Right kidney (tissue), 1 donor: Measurements from ENCODE around the gene PHYKPL.
"Not testable (repeated sequence)": the region's sequence is repeated elsewhere in the genome, so short reads cannot be mapped to it uniquely, and the experiment has no call there.

ENCODE experiments used
- DNase-seq: peaks from one replicate; pipeline ENCODE4 v3.0.0-alpha.2; 2016

The PHYKPL gene

DNA sequence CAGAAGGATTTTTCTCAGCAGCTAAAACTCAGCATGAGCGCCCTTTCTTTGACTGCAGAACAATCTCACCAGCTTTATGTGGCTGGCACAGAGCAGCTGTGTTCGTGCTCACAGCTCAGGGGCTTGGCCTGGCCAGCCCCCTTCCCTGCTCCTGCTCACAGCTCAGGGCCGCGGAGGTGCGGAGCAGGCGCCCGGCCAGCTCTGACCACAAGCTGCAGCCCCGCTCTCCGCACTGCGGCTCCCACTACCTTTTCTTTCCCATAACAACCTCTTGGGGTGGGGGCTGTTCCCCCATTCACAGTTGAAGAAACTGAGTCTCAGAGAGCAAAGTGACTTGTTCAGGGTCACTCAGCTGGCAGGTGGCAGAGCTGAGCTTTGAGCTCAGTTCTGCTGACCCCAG lies 34.0 kb upstream of the PHYKPL start:
- DNase-seq, result no peak

DNA sequence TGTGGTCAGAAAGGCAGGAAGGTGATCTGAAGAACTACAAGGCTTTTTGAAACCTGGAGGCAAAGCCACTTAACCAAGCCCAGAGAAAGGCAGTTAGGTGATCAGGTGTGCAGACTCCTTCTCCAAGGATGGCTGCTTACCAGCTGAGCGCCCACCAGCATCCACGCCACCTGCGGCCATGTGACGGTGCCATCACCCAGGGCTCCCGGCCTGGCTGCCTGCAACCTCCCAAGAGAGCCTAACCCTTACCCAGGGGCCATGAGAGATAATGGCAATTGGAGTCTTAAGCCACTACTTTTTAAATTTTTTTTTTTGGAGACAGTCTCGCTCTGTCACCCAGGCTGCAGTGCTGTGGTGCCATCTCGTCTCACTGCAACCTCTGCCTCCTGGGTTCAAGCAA lies 33.1 kb upstream of the PHYKPL start:
- no peak for DNase-seq

DNA sequence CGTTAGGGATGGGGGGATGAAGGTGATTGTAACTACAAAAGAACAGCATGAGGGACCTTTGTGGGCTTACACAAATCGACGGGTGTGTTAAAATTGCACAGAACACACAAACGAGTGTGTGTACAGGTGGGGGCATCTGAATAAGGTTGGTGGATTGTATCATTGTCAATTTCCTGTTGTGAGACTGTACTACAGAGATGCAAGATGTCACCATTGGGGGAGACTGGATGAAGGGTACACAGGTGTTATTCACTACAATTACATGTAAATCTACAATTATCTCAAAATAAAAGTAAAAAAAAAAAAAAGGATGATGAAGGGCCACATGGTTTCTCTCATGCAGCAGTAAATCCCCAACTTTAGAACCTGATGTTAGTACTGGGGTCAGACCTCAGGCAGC lies 31.4 kb upstream of the PHYKPL start:
- no peak for DNase-seq

DNA sequence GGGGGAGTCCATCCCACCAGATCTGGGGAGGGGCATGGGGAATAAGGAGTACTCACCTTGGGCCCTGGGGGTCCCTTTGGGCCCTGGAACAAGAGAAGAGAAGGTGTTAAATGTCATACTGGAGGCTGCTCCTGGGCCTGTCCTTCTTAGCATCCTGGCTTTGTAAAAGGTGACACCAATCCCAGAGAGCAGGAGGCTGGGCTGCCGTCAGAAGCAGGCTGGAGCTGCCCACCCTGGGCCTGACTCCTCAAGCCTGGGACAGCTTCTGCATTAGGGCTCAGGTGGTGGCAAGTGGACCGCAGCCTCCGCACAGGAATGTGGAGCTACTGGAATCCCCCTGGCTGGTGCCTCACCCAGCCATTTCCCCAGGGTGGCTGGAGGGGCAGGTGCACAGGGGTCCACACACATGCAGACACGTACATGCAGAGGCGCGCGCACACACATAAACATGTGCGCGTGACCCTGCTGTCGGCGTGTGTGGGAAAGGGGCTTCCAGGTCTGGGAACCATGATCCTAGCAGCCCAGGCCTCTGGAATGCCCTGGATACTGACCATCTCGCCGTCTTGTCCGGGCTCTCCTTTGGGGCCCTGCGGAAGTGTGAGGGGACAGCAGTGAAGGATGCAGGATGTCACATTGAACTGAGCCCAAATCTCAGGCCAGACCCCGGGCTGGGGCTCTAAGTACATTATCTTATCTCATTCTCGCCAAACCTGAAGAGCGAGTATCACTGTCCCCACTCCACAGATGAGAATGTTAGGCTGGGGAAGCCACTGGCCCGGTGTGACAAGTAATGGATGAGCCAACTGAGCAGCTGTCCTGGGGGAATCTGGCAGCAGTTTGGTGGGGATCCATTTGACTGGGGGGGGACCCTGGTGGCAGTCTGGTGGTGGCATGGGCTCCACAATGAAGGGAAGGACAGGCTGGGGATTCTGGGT lies 29.3 kb upstream of the PHYKPL start:
- no peak for DNase-seq

DNA sequence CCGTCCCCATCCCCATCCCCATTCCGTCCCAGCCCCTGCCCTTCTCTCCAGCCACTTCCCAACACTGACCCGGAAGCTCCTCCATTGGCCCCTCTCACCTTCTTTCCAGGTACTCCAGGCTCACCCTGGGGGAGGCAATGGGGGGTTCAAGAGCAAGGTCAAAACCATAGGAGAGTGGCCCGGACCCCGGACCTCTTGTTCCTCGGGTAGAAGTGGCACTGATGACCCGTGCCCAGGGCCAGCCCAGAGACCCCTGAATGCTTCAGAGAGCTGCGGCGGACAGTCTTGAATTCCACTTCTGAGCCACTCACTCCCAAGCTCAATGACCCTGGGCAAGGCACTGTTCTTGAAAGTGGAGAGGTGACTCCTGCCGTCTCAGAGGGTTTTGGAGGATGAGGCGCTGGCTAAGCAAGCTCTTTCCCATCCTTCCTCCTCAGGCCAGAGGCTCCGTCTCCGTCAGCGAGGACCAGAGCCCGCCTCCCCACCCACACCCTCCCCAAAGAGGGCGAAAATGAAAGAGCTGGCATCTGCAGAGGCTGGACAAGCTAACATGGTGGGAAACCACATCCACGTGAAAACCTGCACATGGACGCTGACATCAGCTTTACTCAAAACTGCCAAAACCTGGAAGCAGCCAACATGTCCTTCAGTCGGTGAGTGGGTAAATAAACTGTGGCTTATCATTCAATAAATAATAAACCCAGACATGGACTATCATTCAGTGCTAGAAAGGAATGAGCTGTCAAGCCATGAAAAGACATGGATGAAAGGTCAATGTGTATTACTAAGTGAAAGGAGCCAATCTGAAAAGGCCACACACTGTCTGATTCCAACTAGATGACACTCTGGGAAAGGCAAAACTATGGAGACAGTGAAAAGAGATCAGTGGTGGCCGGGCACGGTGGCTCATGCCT lies 27.3 kb upstream of the PHYKPL start:
- DNase-seq, result no peak

- no peak for DNase-seq
These were observed 25.0 kb upstream of the PHYKPL start for GRCh38 chr5:178257650-178258049.

DNA sequence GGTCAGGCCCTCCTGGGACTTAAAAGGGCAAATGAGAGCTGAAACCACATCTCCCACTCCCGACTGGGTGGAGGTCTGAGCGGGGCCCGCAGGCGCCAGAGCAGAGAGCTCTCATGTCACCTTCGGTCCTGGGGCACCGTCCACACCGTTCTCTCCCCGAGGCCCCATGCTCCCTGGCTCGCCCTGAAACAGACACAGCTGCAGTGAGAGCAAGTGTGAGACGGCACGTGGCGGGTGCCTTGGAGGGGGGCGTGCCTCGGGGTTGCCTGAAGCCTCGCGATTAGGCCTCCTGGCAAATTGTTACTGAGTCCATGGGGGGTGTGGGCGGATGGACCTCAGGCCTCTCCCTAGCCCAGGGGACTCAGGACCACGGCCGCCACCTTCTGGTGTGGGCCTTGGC lies 24.1 kb upstream of the PHYKPL start:
- DNase-seq, result no peak

DNA sequence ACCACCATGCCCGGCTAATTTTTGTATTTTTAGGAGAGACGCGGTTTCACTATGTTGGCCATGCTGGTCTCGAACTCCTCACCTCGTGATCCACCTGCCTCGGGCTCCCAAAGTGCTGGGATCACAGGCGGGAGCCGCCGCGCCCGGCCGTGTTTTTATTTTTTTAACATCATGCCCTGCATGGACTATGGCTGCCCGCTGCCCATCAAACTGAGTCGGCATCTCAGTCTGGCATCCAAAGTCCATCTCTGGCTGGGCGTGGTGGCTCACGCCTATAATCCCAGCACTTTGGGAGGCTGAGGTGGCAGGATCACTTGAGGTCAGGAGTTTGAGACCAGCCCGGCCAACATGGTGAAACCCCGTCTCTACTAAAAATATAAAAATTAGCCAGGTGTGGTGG lies 21.0 kb upstream of the PHYKPL start:
- DNase-seq, result not testable (repeated sequence)

DNA sequence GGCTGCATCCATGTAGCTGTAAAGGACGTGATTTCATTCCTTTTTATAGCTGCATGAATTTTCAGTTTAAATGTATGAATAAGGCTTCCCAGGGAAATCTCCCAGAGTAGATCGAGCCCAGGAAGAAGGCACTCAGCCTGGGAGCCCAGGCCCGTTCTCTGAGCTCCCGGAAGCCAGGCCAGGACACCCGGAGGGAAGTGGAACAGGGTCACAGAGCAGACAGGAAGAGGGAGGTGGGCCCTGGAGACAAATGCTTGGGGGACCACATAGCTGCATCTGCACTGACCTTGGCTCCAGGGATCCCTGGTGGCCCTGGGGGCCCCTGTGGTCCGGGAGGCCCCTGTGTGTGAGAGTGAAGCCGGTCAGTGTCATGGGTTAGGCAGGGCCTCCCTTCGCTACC lies 19.7 kb upstream of the PHYKPL start:
- no peak for DNase-seq

GRCh38 chr5:178250263-178250662 lies 17.7 kb upstream of the PHYKPL start:
- DNase-seq, result no peak

GRCh38 chr5:178249191-178249989 lies 16.8 kb upstream of the PHYKPL start:
- no peak for DNase-seq

DNA sequence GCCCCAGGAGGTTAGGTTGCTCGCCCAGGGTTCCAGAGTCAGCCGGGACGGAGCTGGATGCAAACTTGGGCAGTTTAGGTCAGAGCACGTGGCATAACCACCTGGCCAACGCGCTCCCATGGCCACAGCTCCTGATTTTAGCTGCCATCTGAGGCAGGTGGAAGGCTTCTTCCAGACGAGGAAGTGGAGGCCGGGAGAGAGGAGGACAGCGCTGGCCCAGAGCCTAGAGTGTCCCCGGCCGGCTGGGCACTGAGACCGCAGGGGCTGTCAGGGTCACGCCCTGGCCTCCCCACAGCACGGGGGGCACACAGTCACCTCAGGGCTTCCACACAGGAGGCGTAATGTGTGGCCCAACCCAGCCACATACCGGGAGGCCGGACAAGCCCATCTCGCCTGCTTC lies 16.1 kb upstream of the PHYKPL start:
- DNase-seq, result no peak

- DNase-seq, result no peak
These were observed 15.2 kb upstream of the PHYKPL start for GRCh38 chr5:178247481-178248456.

GRCh38 chr5:178246624-178247279 lies 14.2 kb upstream of the PHYKPL start:
- DNase-seq, result no peak

DNA sequence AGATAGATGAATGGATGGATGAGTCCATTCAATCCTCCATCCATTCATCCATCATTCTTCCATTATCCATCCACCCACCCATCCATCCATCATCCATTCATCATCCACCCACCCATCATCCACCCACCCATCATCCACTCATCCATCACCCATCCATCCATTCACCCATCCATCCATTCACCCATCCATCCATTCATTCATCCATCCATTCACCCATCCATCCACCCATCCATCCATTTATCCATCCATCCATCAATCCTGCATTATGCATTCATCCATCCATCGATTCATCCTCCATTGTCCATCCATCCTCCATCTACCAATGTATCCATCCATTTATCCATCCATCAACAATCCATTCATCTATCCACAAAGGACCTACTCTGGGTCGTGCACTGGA lies 12.8 kb upstream of the PHYKPL start:
- DNase-seq, result no peak

- no peak for DNase-seq
These were observed 12.0 kb upstream of the PHYKPL start for GRCh38 chr5:178244576-178244975.

- DNase-seq, result no peak
These were observed 9.8 kb upstream of the PHYKPL start for GRCh38 chr5:178242416-178242815.

GRCh38 chr5:178241688-178242231 lies 9.2 kb upstream of the PHYKPL start:
- no peak for DNase-seq

DNA sequence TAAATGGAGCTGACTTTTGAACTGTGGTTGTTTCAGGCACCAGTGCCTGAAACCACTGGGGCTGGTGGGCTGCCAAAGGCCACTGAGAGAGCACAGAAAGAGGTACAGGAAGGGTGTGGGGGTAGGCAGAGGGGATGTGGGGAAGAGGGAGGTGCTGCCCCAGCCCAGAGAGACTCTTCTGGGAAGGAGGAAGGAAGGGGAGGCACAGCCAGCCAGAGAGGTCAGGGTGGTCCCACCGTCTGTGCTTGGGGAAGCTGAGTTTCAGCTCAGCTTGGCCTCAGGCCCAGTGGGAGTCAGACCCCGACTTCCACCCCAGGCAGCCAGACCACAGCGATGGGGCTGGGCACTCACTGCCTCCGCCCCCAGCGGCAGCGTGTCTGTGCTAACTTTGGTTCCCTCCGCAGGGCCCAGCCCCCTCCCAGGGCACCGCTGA lies 8.6 kb upstream of the PHYKPL start:
- DNase-seq, result no peak

GRCh38 chr5:178240766-178241165 lies 8.2 kb upstream of the PHYKPL start:
- no peak for DNase-seq
